NCI-H2029 treated with DMSO at 0.1 percent for 48 hours (cell line): ENCODE results near the gene RGS6.

Experiments used
- DNase-seq: peaks from one replicate; lab custom pipeline; 2025; lab: John Stamatoyannopoulos, UW

Gene RGS6

GRCh38 chr14:72247896-72248465 is 315.8 kb downstream of the RGS6 start:
- no peak for DNase-seq

- DNase-seq, result no peak
Observed at GRCh38 chr14:72253503-72253902, 321.3 kb downstream of the RGS6 start.

- DNase-seq, result no peak
Observed at GRCh38 chr14:72254202-72254936, 322.1 kb downstream of the RGS6 start.

DNA sequence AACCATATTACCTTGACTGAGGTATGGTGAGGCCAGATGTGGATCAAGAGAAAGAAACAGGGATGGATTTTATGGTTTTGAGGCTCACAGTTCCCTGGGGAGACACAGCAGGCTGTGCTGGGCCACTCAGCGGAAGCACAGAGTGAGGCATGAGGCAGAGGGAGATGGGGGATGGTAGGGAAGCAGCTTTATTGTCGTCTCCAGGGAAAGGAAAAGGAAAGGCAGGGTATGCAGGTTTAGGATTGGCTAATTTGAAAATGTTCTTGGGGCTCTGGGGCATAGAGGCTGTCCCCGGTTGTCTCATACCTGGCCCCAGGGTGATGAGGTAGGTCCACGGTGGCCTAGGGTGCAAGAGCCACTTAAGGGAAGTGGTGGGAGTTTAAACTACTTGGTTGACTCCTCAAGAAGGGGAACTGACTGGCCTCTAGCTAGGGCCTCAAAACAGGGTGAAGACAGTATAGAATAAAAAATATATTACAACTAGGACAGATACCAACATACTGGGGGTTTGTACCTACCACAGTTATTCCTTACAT is 322.8 kb downstream of the RGS6 start:
- DNase-seq, result no peak

DNA sequence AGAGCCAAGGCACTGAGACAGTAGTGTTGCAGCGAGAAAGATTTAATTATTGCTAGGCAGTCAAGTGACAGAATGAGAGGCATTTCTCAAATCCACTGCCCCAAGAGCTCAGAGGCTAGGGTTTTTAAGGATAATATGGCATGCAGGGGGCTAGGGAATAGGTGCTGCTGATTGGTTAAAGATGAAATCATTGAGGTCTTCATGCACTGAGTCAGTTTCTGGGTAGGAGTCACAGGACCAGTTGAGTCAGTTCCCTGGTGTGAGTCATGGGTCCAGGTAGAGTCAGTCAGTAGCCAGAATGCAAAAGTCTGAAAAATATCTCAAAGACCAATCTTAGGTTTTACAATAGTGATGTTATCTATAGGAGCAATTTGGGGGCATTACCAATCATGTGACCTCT is 323.8 kb downstream of the RGS6 start:
- no peak for DNase-seq

GRCh38 chr14:72261068-72261467 is 328.8 kb downstream of the RGS6 start:
- DNase-seq, result no peak

GRCh38 chr14:72262771-72263170 is 330.5 kb downstream of the RGS6 start:
- no peak for DNase-seq

DNA sequence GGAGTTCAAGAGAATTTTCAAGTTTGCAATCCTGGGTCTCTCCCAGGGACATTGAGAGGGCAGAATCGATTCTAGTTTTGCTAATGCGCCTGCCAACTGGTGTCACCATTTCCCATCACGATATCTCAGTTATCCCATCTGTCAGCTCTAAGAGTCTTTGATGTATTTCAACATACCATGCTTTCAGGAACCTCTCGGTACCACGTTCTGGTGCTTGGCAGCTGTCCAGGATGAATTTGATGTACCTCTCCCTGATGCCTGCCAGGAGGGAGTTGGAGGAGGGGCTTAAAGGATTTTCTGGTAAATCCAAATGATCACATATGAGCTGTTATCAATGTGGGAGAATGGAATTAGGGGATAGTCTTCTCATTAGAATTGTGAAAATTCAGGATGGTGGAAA is 332.5 kb downstream of the RGS6 start:
- no peak for DNase-seq

- DNase-seq, result no peak
Observed at GRCh38 chr14:72270147-72270727, 338.0 kb downstream of the RGS6 start.

- no peak for DNase-seq
Observed at GRCh38 chr14:72270749-72271148, 338.5 kb downstream of the RGS6 start.

DNA sequence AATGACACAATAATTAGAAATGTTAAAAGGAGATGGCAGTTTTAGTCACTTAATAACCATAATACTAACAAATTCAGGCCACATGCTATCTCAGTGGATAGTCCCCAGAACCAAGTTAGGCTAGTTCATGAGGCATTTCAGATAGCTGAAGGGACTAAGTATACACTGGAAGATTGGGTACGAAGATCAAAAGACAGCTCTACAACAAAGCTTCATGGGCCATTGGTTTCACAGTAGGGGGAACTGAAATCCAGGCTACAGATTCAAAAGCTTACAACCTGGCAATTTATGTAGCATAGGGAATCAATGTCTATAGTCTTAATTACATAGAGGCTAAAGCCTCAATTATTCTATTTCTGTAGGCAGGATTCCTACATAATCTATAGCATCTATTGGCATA is 343.0 kb downstream of the RGS6 start:
- no peak for DNase-seq

DNA sequence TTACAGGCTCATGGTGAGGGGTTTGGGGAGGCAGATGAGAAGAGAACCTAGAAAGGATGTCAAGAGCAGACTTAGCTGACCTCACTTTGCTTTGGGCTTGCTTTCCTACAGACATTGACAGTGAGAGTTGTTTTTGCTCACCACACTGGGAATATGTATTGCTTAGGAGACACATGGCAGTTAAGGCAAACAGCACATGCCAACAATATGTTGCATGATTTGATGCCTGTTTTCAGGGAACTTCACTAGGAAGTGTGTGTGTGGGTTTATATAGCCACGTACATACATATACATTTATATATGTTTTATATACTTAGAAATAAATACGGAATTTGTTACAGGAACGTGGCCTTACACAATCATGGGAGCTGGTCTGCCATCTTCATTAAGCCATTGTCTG is 346.1 kb downstream of the RGS6 start:
- no peak for DNase-seq

GRCh38 chr14:72284176-72284575 is 351.9 kb downstream of the RGS6 start:
- DNase-seq, result no peak

DNA sequence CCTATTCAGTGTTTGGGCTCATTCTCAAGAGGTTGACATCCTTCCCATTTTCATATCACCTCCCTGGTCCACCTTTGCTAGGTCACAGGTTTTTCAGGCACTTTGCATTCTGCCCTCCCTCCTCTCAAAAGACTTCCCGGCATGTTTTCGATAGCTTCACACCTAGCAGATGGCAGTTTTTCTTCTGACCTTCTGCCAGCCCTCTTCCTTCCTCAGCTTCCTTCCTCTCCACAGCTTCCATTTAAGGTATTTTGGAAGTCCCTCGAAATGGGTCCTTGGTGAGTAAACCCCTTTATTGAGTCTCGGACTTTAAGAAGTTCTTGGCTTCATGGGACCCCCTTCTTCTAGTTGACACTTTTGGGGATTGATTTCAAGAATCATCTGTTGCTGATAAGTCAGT is 358.0 kb downstream of the RGS6 start:
- no peak for DNase-seq

GRCh38 chr14:72291908-72292688 is 359.9 kb downstream of the RGS6 start:
- no peak for DNase-seq

DNA sequence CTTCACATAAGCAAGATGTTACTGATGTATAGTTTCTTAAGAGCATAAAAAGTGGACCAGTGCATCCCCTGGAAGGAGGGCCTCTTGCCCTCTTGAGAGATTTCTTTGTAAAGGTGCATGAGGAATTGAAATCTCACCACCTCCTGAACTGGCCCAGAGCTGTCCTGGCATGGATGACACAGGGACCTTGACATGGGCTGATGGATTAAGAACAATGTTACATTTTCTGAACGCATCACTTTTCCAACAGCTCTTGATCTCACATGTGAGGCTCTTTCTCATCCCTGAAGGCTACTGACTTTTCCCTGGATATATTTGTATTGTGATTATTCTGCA is 360.4 kb downstream of the RGS6 start:
- DNase-seq, result no peak

DNA sequence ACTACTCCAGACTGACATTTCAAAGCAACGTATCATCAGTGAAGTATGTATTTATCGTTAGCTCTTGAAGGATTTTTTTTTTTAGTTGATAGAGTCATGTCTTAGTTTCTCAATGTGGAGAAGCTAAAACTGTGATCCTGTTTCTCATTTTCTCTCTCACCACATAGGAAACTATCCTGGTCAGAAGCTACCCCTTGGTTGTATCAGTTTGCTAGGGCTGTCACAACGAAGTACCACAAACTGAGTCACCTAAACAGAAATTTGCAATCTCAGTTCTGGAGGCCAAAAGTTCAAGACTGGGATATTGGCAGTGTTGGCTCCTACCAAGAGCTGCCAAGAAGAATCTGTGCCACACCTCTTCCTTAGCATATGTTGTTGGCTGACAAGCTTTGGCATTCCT is 369.1 kb downstream of the RGS6 start:
- DNase-seq, result no peak

GRCh38 chr14:72303930-72304329 is 371.7 kb downstream of the RGS6 start:
- no peak for DNase-seq

GRCh38 chr14:72305561-72305960 is 373.3 kb downstream of the RGS6 start:
- no peak for DNase-seq

DNA sequence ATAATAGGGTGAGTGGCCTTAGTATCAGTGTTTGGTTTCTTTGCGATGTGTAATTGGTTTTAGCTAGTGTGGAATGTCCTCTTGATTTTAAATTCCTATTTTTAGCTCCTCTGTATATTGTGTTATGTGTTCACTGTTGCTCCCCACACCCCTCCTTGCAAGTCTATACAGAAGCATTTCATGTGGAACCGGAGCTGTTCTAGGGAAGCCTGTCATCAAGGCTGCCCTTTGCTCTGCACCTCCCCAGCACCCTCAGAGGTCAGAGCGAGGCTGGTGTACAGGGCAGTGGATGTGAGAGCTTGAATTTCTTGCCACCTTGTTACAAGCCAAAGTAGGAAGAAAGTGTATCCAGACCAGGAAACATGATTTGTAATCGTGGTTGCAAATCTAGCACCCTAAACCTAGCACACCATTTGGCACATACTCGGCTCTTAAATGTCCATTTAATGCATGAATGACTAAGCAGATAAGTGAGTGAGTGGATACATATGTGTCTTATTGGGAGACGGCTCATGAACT is 376.8 kb downstream of the RGS6 start:
- DNase-seq, result no peak

DNA sequence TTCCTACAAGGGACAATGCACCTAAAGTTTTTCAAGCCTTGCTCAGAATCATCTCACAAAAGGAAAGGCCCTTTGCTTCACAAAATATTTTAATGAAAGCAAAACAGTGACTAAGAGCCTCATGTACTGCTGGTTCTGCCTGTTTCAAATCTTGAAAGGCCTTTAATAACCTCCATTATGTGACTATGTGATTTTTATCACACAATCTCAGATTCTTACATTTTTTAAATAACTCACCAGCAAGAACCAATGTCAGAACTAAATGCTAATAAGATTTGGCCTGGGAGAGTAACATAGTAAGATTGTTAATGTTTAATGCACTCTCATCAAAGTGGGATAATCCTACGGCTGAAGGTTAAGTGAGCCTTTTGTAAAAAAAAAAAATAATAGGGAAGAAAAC is 378.9 kb downstream of the RGS6 start:
- no peak for DNase-seq

DNA sequence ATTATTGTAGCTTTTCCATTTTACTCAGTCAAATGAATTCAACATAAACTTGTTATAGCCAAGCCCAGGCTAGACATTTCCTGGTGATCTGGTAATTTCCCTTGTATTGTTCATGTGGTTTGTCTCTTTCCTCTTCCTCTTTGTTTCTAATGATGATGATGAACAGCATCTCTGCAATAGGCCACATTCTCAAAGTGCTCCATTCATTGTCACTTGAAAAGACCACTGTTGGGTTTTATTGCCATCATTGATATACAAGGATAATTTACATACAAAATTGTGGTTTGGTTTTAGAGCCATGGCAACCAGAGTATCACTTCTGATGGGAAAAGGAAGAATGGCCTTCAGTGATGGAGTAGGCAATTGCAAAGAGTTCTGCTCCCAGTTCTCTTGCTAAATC is 379.3 kb downstream of the RGS6 start:
- no peak for DNase-seq
